Skeletal muscle satellite cell (primary cell): Measurements from ENCODE around the gene FHIT.

ENCODE experiments used
- H3K27me3 ChIP-seq: 2 replicates; pipeline ENCODE4 v1.7.0; 2013; ENCODE audit warnings: low read length; ENCODE audit not compliant: control insufficient read depth, insufficient read depth
- H3K36me3 ChIP-seq: 2 replicates; pipeline ENCODE4 v1.7.0; 2013; ENCODE audit warnings: mild to moderate bottlenecking, control low read depth, low read length; ENCODE audit not compliant: insufficient read depth
- H3K4me1 ChIP-seq: 2 replicates; pipeline ENCODE4 v1.7.0; 2013; ENCODE audit warnings: low read length; ENCODE audit not compliant: control insufficient read depth, insufficient read depth
- H3K4me2 ChIP-seq: 2 replicates; pipeline ENCODE4 v1.7.0; 2013; ENCODE audit warnings: mild to moderate bottlenecking, low read length
- H3K4me3 ChIP-seq: 2 replicates; pipeline ENCODE4 v1.7.0; 2013; ENCODE audit warnings: low read length
- H3K9ac ChIP-seq: 2 replicates; pipeline ENCODE4 v1.7.0; 2013; ENCODE audit warnings: mild to moderate bottlenecking, low read depth, low read length, moderate library complexity
- H3K9me3 ChIP-seq: replicated peaks from 2 replicates; pipeline ENCODE4 v1.7.0; 2013; ENCODE audit warnings: mild to moderate bottlenecking, control low read depth, low read length

FHIT gene

GRCh38 chr3:60445446-60445845 lies 805.8 kb downstream of the FHIT start:
- H3K36me3 ChIP-seq = no peaks in the 10 kb centered on the region
- no peak overlapping the region for H3K4me2 ChIP-seq
- H3K9ac ChIP-seq = no peak overlapping the region
- no peaks in the 10 kb centered on the region for H3K27me3 ChIP-seq
- no peak overlapping the region for H3K4me3 ChIP-seq
- no peaks in the 10 kb centered on the region for H3K4me1 ChIP-seq
- H3K9me3 ChIP-seq = no peaks in the 10 kb centered on the region

- Histone ChIP-seq H3K4me2 (no peak overlapping the region), H3K9me3 (no peaks in the 10 kb centered on the region), H3K27me3 (no peaks in the 10 kb centered on the region), H3K36me3 (no peaks in the 10 kb centered on the region), H3K4me1 (no peaks in the 10 kb centered on the region), H3K9ac (no peak overlapping the region), H3K4me3 (no peak overlapping the region)
Measured at GRCh38 chr3:60444898-60445437, 806.3 kb downstream of the FHIT start.

GRCh38 chr3:60440869-60441268 lies 810.4 kb downstream of the FHIT start:
- Histone ChIP-seq H3K4me1 (no peaks in the 10 kb centered on the region), H3K4me3 (no peak overlapping the region), H3K9me3 (no peaks in the 10 kb centered on the region), H3K4me2 (no peak overlapping the region), H3K27me3 (no peaks in the 10 kb centered on the region), H3K9ac (no peak overlapping the region), H3K36me3 (no peaks in the 10 kb centered on the region)

- no peaks in the 10 kb centered on the region for H3K27me3 ChIP-seq
- no peak overlapping the region for H3K4me2 ChIP-seq
- H3K36me3 ChIP-seq = no peaks in the 10 kb centered on the region
- no peaks in the 10 kb centered on the region for H3K9me3 ChIP-seq
- H3K4me1 ChIP-seq = no peaks in the 10 kb centered on the region
- no peak overlapping the region for H3K9ac ChIP-seq
- H3K4me3 ChIP-seq = no peak overlapping the region
Measured at GRCh38 chr3:60435941-60436650, 815.2 kb downstream of the FHIT start.

GRCh38 chr3:60434950-60435349 lies 816.3 kb downstream of the FHIT start:
- H3K9me3 ChIP-seq = no peaks in the 10 kb centered on the region
- H3K4me3 ChIP-seq = no peak overlapping the region
- no peaks in the 10 kb centered on the region for H3K27me3 ChIP-seq
- no peaks in the 10 kb centered on the region for H3K36me3 ChIP-seq
- no peak overlapping the region for H3K4me2 ChIP-seq
- H3K9ac ChIP-seq = no peak overlapping the region
- no peaks in the 10 kb centered on the region for H3K4me1 ChIP-seq

- Histone ChIP-seq H3K36me3 (no peaks in the 10 kb centered on the region), H3K9ac (no peak overlapping the region), H3K9me3 (no peaks in the 10 kb centered on the region)
Measured at GRCh38 chr3:60434323-60434722, 816.9 kb downstream of the FHIT start.

GRCh38 chr3:60431599-60431958 lies 819.7 kb downstream of the FHIT start:
- Histone ChIP-seq H3K4me1 (no peaks in the 10 kb centered on the region), H3K27me3 (no peaks in the 10 kb centered on the region), H3K4me3 (no peak overlapping the region), H3K4me2 (no peak overlapping the region), H3K9me3 (no peaks in the 10 kb centered on the region), H3K36me3 (no peaks in the 10 kb centered on the region), H3K9ac (no peak overlapping the region)

More at GRCh38 chr3:60434323-60434722, 816.9 kb downstream of the FHIT start:
- Histone ChIP-seq H3K4me3 (no peak overlapping the region), H3K27me3 (no peaks in the 10 kb centered on the region), H3K4me2 (no peak overlapping the region), H3K4me1 (no peaks in the 10 kb centered on the region)

GRCh38 chr3:60430205-60430604 lies 821.0 kb downstream of the FHIT start:
- Histone ChIP-seq H3K4me3 (no peak overlapping the region), H3K27me3 (no peaks in the 10 kb centered on the region), H3K9me3 (no peaks in the 10 kb centered on the region), H3K4me2 (no peak overlapping the region), H3K36me3 (no peaks in the 10 kb centered on the region), H3K4me1 (no peaks in the 10 kb centered on the region), H3K9ac (no peak overlapping the region)

GRCh38 chr3:60427109-60427508 lies 824.1 kb downstream of the FHIT start:
- Histone ChIP-seq H3K4me2 (no peak overlapping the region), H3K9ac (no peak overlapping the region), H3K4me3 (no peak overlapping the region), H3K9me3 (no peaks in the 10 kb centered on the region), H3K36me3 (no peaks in the 10 kb centered on the region), H3K27me3 (no peaks in the 10 kb centered on the region), H3K4me1 (no peaks in the 10 kb centered on the region)

GRCh38 chr3:60424942-60425341 lies 826.3 kb downstream of the FHIT start:
- Histone ChIP-seq H3K4me2 (no peak overlapping the region), H3K36me3 (no peaks in the 10 kb centered on the region), H3K4me3 (no peak overlapping the region), H3K4me1 (no peaks in the 10 kb centered on the region), H3K27me3 (no peaks in the 10 kb centered on the region), H3K9ac (no peak overlapping the region), H3K9me3 (no peaks in the 10 kb centered on the region)

- no peaks in the 10 kb centered on the region for H3K9me3 ChIP-seq
- no peaks in the 10 kb centered on the region for H3K4me1 ChIP-seq
- H3K4me3 ChIP-seq = no peak overlapping the region
- no peaks in the 10 kb centered on the region for H3K36me3 ChIP-seq
- H3K27me3 ChIP-seq = no peaks in the 10 kb centered on the region
- no peak overlapping the region for H3K4me2 ChIP-seq
- no peak overlapping the region for H3K9ac ChIP-seq
Measured at GRCh38 chr3:60424034-60424433, 827.2 kb downstream of the FHIT start.

GRCh38 chr3:60423556-60423955 lies 827.7 kb downstream of the FHIT start:
- Histone ChIP-seq H3K4me1 (no peaks in the 10 kb centered on the region), H3K36me3 (no peaks in the 10 kb centered on the region), H3K27me3 (no peaks in the 10 kb centered on the region), H3K4me2 (no peak overlapping the region), H3K9me3 (no peaks in the 10 kb centered on the region), H3K4me3 (no peak overlapping the region), H3K9ac (no peak overlapping the region)
